GM23338 (cell line): ENCODE measurements around the gene ING4. TPM values are rescaled to one million over a fixed set of nuclear protein-coding genes. Genes with fewer than 3 reads are reported as not detected.

Experiments
- ATAC-seq: fragments of 200-7000 bp; cut with Tn5 transposase; 3 replicates; pipeline ENCODE4 v1.9.1; 2020
- DNase-seq: peaks from one replicate; pipeline ENCODE4 v3.0.0-alpha.2; 2015; ENCODE audit warnings: low spot score
- H2AFZ ChIP-seq: fragments of 200-600 bp; sonication (generic); 2 replicates; pipeline ENCODE4 v1.8.0; 2016; ENCODE audit warnings: antibody characterized with exemption, mild to moderate bottlenecking, moderate library complexity
- H3F3A ChIP-seq: fragments of 200-600 bp; sonication (generic); replicated peaks from 2 replicates; pipeline ENCODE4 v1.8.0; 2017; ENCODE audit warnings: antibody characterized with exemption, mixed run types, low read depth
- H3K27ac ChIP-seq: fragments of 200-600 bp; sonication (generic); 2 replicates; pipeline ENCODE4 v1.6.1; 2016; ENCODE audit warnings: low read depth
- H3K27me3 ChIP-seq: fragments of 200-600 bp; sonication (generic); 2 replicates; pipeline ENCODE4 v1.8.0; 2016; ENCODE audit warnings: mild to moderate bottlenecking, mixed run types, moderate library complexity; ENCODE audit not compliant: insufficient read depth
- H3K36me3 ChIP-seq: fragments of 200-600 bp; sonication (generic); 2 replicates; pipeline ENCODE4 v1.8.0; 2016; ENCODE audit warnings: mild to moderate bottlenecking; ENCODE audit not compliant: insufficient read depth
- H3K4me1 ChIP-seq: fragments of 200-600 bp; sonication (generic); 2 replicates; pipeline ENCODE4 v1.8.0; 2016; ENCODE audit warnings: mild to moderate bottlenecking, moderate library complexity; ENCODE audit not compliant: insufficient read depth
- H3K4me2 ChIP-seq: fragments of 200-600 bp; sonication (generic); 2 replicates; pipeline ENCODE4 v1.7.1; 2017; ENCODE audit warnings: mixed run types
- H3K4me3 ChIP-seq: fragments of 200-600 bp; sonication (generic); 2 replicates; pipeline ENCODE4 v1.6.1; 2016; ENCODE audit warnings: mixed run types
- H3K79me2 ChIP-seq: fragments of 200-600 bp; sonication (generic); replicated peaks from 2 replicates; pipeline ENCODE4 v1.8.0; 2017; ENCODE audit warnings: mild to moderate bottlenecking; ENCODE audit not compliant: insufficient read depth
- H3K9me2 ChIP-seq: fragments of 200-600 bp; sonication (generic); 2 replicates; pipeline ENCODE4 v1.8.0; 2017; ENCODE audit not compliant: insufficient read depth
- H4K20me1 ChIP-seq: fragments of 200-600 bp; sonication (generic); replicated peaks from 2 replicates; pipeline ENCODE4 v1.8.0; 2017; ENCODE audit warnings: mild to moderate bottlenecking; ENCODE audit not compliant: insufficient read depth
- H3K27ac Mint-ChIP-seq: 2 replicates; pipeline ENCODE4 v1.8.0; 2020; ENCODE audit warnings: inconsistent platforms, mild to moderate bottlenecking, moderate library complexity, mixed read lengths
- H3K27me3 Mint-ChIP-seq: 3 replicates; pipeline ENCODE4 v1.8.0; 2022; ENCODE audit warnings: low read depth, mild to moderate bottlenecking, moderate library complexity, mixed read lengths, inconsistent platforms; ENCODE audit not compliant: insufficient read depth, poor library complexity
- H3K36me3 Mint-ChIP-seq: 3 replicates; pipeline ENCODE4 v1.8.0; 2021; ENCODE audit warnings: low read depth, mild to moderate bottlenecking, inconsistent platforms, moderate library complexity, mixed read lengths
- H3K4me1 Mint-ChIP-seq: 3 replicates; pipeline ENCODE4 v1.8.0; 2020; ENCODE audit warnings: mild to moderate bottlenecking, inconsistent platforms, mixed read lengths
- H3K4me3 Mint-ChIP-seq: 3 replicates; pipeline ENCODE4 v1.8.0; 2021; ENCODE audit warnings: moderate library complexity, mild to moderate bottlenecking, inconsistent platforms, mixed read lengths
- H3K9me3 Mint-ChIP-seq: 3 replicates; pipeline ENCODE4 v1.8.0; 2020; ENCODE audit warnings: moderate library complexity, mild to moderate bottlenecking, inconsistent platforms, mixed read lengths
- CREB1 ChIP-seq: fragments of 250-450 bp; sonication (Bioruptor Pico); IDR thresholded peaks from 2 replicates; pipeline ENCODE4 v1.5.0; 2020; ENCODE audit warnings: low read depth, mild to moderate bottlenecking, moderate library complexity
- EZH2 ChIP-seq: fragments of 200-600 bp; sonication (generic); IDR thresholded peaks from one replicate; pipeline ENCODE4 v1.8.0; 2017; ENCODE audit warnings: antibody characterized with exemption, mild to moderate bottlenecking, low read depth; ENCODE audit not compliant: unreplicated experiment
- ZNF114 ChIP-seq: fragments of 250-450 bp; sonication (Bioruptor Pico); IDR thresholded peaks from 2 replicates; pipeline ENCODE4 v1.5.0; 2020; ENCODE audit warnings: mild to moderate bottlenecking, moderate library complexity
- ZNF331 ChIP-seq: fragments of 250-450 bp; sonication (Bioruptor Pico); IDR thresholded peaks from 2 replicates; pipeline ENCODE4 v1.5.0; 2020; ENCODE audit warnings: low read depth, mild to moderate bottlenecking, moderate library complexity
- polyA plus RNA-seq: library from polyadenylated mRNA; unstranded; fragments of >200 nt; fragmentation: Nextera tagmentation; extraction: Ambion mirVana; gene quantifications from 2 replicates; pipeline ENCODE4 v1.2.1, GENCODE V29; 2016
- total RNA-seq: library from RNA; depleted of rRNA; stranded (reverse); fragments of >200 nt; shearing (Covaris generic); gene quantifications from 2 replicates; pipeline ENCODE4 v1.2.3, GENCODE V29; 2014
- TF ChIP-seq, protein P1 (sequence below): IDR thresholded peaks from one replicate; pipeline ENCODE4 v1.6.1; 2018; ENCODE audit warnings: antibody characterized with exemption; ENCODE audit not compliant: unreplicated experiment
- TF ChIP-seq, protein P2 (sequence below): IDR thresholded peaks from 2 replicates; pipeline ENCODE4 v1.6.1; 2016; ENCODE audit warnings: antibody characterized with exemption
- TF ChIP-seq, protein P3 (sequence below): fragments of 250-450 bp; sonication (Bioruptor Pico); IDR thresholded peaks from 2 replicates; pipeline ENCODE4 v1.5.0; 2020; ENCODE audit warnings: mild to moderate bottlenecking, moderate library complexity

Gene ING4
- total and polyA plus RNA-seq, 2 experiments from 2014 or later = 22.0 to 29.6 TPM

DNA sequence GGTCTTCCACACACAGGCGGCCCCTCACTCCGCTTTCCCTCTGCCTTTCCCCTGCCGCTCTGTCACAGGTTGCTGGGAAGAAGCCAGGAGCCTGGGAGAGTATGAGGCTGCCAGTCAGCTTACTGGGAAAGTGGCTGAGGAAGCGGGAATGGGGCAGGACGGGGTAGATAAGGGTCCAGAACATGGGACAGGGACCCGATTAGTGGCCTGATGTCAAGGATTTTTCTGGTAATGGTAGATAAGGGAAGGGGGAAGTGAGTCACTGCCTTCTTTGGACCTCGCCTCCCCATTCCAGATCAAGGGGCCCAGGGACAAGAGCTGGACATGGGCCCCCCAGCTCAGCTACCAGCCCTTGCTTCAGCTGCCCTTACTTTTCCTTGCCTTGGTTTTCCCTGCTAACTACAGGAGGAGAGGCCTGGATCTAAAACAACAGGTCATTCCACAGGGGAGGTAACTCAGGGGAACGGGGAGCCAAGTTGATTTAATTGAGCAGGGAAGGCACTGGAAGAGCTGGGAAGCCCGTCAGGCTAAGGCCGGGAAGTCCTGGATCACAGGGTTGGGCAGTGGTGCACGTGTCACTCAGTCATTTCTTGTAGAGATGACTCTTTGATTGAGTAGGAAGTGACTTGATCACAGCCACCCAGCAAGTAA lies 23.6 kb downstream of the ING4 start:
- no peak for TF ChIP-seq EZH2
- TF ChIP-seq, protein P1, sequence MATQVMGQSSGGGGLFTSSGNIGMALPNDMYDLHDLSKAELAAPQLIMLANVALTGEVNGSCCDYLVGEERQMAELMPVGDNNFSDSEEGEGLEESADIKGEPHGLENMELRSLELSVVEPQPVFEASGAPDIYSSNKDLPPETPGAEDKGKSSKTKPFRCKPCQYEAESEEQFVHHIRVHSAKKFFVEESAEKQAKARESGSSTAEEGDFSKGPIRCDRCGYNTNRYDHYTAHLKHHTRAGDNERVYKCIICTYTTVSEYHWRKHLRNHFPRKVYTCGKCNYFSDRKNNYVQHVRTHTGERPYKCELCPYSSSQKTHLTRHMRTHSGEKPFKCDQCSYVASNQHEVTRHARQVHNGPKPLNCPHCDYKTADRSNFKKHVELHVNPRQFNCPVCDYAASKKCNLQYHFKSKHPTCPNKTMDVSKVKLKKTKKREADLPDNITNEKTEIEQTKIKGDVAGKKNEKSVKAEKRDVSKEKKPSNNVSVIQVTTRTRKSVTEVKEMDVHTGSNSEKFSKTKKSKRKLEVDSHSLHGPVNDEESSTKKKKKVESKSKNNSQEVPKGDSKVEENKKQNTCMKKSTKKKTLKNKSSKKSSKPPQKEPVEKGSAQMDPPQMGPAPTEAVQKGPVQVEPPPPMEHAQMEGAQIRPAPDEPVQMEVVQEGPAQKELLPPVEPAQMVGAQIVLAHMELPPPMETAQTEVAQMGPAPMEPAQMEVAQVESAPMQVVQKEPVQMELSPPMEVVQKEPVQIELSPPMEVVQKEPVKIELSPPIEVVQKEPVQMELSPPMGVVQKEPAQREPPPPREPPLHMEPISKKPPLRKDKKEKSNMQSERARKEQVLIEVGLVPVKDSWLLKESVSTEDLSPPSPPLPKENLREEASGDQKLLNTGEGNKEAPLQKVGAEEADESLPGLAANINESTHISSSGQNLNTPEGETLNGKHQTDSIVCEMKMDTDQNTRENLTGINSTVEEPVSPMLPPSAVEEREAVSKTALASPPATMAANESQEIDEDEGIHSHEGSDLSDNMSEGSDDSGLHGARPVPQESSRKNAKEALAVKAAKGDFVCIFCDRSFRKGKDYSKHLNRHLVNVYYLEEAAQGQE = no peak
- no peak for TF ChIP-seq CREB1 (CRISPR knock-in tag)
- TF ChIP-seq ZNF331 (CRISPR knock-in tag) = no peak
- no peak for TF ChIP-seq ZNF114 (CRISPR knock-in tag)
- TF ChIP-seq, protein P2, sequence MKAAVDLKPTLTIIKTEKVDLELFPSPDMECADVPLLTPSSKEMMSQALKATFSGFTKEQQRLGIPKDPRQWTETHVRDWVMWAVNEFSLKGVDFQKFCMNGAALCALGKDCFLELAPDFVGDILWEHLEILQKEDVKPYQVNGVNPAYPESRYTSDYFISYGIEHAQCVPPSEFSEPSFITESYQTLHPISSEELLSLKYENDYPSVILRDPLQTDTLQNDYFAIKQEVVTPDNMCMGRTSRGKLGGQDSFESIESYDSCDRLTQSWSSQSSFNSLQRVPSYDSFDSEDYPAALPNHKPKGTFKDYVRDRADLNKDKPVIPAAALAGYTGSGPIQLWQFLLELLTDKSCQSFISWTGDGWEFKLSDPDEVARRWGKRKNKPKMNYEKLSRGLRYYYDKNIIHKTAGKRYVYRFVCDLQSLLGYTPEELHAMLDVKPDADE = no peak
- TF ChIP-seq, protein P3, sequence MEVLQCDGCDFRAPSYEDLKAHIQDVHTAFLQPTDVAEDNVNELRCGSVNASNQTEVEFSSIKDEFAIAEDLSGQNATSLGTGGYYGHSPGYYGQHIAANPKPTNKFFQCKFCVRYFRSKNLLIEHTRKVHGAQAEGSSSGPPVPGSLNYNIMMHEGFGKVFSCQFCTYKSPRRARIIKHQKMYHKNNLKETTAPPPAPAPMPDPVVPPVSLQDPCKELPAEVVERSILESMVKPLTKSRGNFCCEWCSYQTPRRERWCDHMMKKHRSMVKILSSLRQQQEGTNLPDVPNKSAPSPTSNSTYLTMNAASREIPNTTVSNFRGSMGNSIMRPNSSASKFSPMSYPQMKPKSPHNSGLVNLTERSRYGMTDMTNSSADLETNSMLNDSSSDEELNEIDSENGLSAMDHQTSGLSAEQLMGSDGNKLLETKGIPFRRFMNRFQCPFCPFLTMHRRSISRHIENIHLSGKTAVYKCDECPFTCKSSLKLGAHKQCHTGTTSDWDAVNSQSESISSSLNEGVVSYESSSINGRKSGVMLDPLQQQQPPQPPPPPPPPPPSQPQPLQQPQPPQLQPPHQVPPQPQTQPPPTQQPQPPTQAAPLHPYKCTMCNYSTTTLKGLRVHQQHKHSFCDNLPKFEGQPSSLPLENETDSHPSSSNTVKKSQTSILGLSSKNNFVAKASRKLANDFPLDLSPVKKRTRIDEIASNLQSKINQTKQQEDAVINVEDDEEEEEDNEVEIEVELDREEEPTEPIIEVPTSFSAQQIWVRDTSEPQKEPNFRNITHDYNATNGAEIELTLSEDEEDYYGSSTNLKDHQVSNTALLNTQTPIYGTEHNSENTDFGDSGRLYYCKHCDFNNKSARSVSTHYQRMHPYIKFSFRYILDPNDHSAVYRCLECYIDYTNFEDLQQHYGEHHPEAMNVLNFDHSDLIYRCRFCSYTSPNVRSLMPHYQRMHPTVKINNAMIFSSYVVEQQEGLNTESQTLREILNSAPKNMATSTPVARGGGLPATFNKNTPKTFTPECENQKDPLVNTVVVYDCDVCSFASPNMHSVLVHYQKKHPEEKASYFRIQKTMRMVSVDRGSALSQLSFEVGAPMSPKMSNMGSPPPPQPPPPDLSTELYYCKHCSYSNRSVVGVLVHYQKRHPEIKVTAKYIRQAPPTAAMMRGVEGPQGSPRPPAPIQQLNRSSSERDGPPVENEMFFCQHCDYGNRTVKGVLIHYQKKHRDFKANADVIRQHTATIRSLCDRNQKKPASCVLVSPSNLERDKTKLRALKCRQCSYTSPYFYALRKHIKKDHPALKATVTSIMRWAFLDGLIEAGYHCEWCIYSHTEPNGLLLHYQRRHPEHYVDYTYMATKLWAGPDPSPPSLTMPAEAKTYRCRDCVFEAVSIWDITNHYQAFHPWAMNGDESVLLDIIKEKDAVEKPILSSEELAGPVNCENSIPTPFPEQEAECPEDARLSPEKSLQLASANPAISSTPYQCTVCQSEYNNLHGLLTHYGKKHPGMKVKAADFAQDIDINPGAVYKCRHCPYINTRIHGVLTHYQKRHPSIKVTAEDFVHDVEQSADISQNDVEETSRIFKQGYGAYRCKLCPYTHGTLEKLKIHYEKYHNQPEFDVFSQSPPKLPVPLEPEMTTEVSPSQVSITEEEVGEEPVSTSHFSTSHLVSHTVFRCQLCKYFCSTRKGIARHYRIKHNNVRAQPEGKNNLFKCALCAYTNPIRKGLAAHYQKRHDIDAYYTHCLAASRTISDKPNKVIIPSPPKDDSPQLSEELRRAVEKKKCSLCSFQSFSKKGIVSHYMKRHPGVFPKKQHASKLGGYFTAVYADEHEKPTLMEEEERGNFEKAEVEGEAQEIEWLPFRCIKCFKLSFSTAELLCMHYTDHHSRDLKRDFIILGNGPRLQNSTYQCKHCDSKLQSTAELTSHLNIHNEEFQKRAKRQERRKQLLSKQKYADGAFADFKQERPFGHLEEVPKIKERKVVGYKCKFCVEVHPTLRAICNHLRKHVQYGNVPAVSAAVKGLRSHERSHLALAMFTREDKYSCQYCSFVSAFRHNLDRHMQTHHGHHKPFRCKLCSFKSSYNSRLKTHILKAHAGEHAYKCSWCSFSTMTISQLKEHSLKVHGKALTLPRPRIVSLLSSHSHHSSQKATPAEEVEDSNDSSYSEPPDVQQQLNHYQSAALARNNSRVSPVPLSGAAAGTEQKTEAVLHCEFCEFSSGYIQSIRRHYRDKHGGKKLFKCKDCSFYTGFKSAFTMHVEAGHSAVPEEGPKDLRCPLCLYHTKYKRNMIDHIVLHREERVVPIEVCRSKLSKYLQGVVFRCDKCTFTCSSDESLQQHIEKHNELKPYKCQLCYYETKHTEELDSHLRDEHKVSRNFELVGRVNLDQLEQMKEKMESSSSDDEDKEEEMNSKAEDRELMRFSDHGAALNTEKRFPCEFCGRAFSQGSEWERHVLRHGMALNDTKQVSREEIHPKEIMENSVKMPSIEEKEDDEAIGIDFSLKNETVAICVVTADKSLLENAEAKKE (CRISPR knock-in tag) = no peak
- Histone ChIP-seq H3K4me3 (no peak overlapping the region), H4K20me1 (no peaks in the 10 kb centered on the region), H3K36me3 (no peaks in the 10 kb centered on the region), H3K4me2 (no peak overlapping the region), H3K4me1 (0 out of 2 replicates have a peak, but pooled peaks cover 2% of the 10 kb centered on the region), H3F3A (no peaks in the 10 kb centered on the region), H3K9me2 (no peaks in the 10 kb centered on the region), H3K27ac (no peak overlapping the region), H2AFZ (no peak overlapping the region), H3K27me3 (peaks cover 10% of the 10 kb centered on the region; the same call in 1 of the 2 replicates), H3K79me2 (no peaks in the 10 kb centered on the region)
- H3K27me3 Mint-ChIP-seq = peaks cover 15% of the 10 kb centered on the region
- H3K4me1 Mint-ChIP-seq = peaks cover 14% of the 10 kb centered on the region; the same call in 2 of the 3 replicates
- H3K4me3 Mint-ChIP-seq = no peak overlapping the region
- DNase-seq (no peak), ATAC-seq (no peak)
- no peaks in the 10 kb centered on the region; the same call in 2 of the 3 replicates for H3K36me3 Mint-ChIP-seq
- H3K9me3 Mint-ChIP-seq = no peaks in the 10 kb centered on the region
- no peak overlapping the region for H3K27ac Mint-ChIP-seq
